ENCODE measurements around the gene PPP2R1B. TPM values are rescaled to one million over a fixed set of nuclear protein-coding genes. Genes with fewer than 3 reads are reported as not detected.

The PPP2R1B gene
- total RNA-seq, result 10 to 100 TPM; 15.4 to 41.4 TPM

DNA sequence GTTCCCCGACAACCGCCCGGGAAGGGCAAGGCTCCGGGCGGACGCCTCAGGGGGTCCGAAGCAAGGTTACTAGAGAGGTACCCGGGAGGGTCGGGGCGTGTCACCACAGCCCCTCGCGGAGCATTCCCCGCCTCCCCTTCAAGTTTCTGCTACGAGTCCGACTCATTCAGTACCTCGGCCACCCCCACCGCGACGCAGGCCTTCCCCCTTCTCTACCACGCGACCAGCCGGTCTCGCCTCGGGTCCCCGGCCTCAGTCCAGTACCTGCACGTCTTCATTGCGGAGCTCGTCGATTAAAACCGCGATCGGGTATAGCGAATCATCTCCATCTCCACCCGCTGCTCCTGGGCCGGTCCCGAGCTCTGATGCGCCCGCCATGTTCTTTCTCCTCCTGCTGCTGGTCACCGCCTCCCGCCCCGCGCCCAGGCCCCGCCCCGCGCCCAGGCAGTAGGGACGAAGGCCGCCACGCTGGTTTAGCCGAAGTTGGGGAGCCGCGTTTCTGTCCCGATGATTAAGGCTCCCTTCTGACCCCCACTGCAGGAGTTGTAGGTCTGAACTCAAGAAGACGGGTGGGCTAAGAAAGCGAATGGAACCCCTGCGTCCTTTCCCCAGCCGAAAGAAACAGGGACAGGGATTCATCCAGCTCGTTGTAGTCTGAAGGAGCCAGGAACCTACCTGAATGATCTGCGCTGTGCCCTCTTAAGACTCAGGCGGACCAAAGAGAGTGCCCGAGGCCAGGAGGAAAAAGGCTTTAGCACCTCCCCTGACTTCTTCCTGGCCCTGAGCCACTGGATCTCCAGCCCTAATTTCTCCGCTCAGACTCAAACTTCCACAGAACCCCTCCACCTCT lies at the start of gene PPP2R1B:
PPP2R1B (minus strand) TSS at position 406 of the 850 bp plus-strand sequence; CDS start at position 378, 28 bp downstream.
- H3K36me3 ChIP-seq, result no peaks in the 10 kb centered on the region
- H3K27me3 ChIP-seq (replicated peaks; ENCODE audit: insufficient read depth), result no peaks in the 10 kb centered on the region
- peak within 1 kb of the TSS; percentile 64 to 91 for H3K4me3 ChIP-seq
- DNase-seq (ENCODE audit: low spot score), result peak; percentile 82
- intact Hi-C loops (cut with DNase I), result loop anchor here (2.0 to 5.0 kb wide), 2 partner anchors 76 to 163 kb away; partner anchors contain the start of gene SIK2
- H3K4me1 ChIP-seq (replicated peaks), result no peaks in the 10 kb centered on the region
- TF ChIP-seq POLR2A (IDR thresholded peaks at IDR 0.05), result peak; percentile 67
- peak; percentile 63 for TF ChIP-seq POLR2AphosphoS5 (IDR thresholded peaks at IDR 0.05)
- TF ChIP-seq, protein P1, sequence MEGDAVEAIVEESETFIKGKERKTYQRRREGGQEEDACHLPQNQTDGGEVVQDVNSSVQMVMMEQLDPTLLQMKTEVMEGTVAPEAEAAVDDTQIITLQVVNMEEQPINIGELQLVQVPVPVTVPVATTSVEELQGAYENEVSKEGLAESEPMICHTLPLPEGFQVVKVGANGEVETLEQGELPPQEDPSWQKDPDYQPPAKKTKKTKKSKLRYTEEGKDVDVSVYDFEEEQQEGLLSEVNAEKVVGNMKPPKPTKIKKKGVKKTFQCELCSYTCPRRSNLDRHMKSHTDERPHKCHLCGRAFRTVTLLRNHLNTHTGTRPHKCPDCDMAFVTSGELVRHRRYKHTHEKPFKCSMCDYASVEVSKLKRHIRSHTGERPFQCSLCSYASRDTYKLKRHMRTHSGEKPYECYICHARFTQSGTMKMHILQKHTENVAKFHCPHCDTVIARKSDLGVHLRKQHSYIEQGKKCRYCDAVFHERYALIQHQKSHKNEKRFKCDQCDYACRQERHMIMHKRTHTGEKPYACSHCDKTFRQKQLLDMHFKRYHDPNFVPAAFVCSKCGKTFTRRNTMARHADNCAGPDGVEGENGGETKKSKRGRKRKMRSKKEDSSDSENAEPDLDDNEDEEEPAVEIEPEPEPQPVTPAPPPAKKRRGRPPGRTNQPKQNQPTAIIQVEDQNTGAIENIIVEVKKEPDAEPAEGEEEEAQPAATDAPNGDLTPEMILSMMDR (IDR thresholded peaks at IDR 0.05), result no peak
- H3K27ac ChIP-seq, result peak within 1 kb of the TSS; percentile 87 to 93
- under 1% methylated on average over 55 of the region's 61 CpGs for WGBS
- H3K9me3 ChIP-seq, result no peaks in the 10 kb centered on the region

DNA sequence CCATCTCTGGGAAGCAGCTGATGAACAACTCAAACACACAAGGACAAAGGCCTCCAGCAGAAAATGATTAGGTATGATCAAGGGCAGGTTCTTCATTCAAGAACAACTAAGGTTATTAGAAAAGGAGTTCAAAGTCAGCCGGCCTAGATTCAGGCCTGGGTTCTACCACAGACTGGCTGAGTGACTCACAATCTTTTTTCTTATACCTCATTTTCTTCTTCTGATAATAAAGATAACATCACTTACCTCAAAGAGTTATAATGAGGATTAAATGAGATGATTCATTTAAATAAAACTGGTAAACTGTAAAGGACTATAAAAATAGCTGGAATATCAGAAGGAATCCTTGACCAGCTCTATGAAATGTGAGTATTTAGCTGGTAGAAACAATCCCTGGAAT lies 49.3 kb upstream of the PPP2R1B start:
- Histone ChIP-seq H3K36me3 (no peaks in the 10 kb centered on the region), H3K27me3 (replicated peaks; ENCODE audit: insufficient read depth) (no peaks in the 10 kb centered on the region), H3K27ac (no peak overlapping the region), H3K4me1 (replicated peaks) (no peaks in the 10 kb centered on the region), H3K4me3 (no peak overlapping the region), H3K9me3 (no peaks in the 10 kb centered on the region)
- TF ChIP-seq, protein P1 (IDR thresholded peaks at IDR 0.05), result no peak
- no peak for TF ChIP-seq POLR2AphosphoS5 (IDR thresholded peaks at IDR 0.05)
- TF ChIP-seq POLR2A (IDR thresholded peaks at IDR 0.05), result no peak
- WGBS, result 78% methylated on average over 1 of the region's 1 CpG
- intact Hi-C loops (cut with DNase I), result no loop called here
- no peak for DNase-seq (ENCODE audit: low spot score)

DNA sequence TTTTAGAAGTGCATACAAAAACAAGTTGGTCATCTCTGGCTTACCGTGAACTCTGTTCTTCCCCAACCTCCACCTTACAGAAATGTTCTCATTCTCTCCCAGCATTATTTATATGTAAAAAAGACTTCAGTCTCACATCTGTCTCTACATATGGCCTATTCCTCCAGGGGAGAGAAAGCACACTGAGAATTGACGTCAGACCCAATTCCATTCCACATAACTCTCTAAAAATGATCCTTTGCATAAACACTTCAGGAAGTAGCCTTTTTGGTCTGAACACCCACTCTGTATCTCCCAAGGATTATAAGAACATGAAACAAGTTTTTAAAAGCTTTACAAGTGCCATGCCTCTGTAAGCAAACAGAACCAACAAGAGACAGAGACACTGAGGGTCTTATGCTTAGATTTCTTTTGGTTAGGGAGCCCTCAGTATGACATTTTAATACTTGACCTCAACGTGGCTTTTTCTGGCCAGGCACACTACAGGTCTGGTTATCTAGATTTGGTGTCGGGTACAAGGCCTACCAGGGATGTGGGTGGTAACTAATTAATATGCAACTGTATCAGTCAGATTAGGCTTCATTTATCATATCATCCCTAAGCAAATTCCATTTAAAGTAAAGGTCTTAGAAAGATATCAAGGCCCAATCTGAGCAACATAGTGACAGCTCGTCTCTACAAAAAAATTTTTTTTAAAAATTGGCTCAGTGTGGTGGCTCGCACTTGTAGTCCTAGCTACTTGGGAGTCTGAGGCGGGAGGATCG lies 48.5 kb upstream of the PPP2R1B start:
- intact Hi-C loops (cut with DNase I), result no loop called here
- no peak for TF ChIP-seq POLR2A (IDR thresholded peaks at IDR 0.05)
- TF ChIP-seq POLR2AphosphoS5 (IDR thresholded peaks at IDR 0.05), result no peak
- TF ChIP-seq, protein P1 (IDR thresholded peaks at IDR 0.05), result no peak
- H3K4me1 ChIP-seq (replicated peaks), result no peaks in the 10 kb centered on the region
- H3K36me3 ChIP-seq, result no peaks in the 10 kb centered on the region
- no peaks in the 10 kb centered on the region for H3K27me3 ChIP-seq (replicated peaks; ENCODE audit: insufficient read depth)
- no peak overlapping the region for H3K27ac ChIP-seq
- H3K9me3 ChIP-seq, result no peaks in the 10 kb centered on the region
- 80% methylated on average over 8 of the region's 8 CpGs for WGBS
- DNase-seq (ENCODE audit: low spot score), result no peak
- no peak overlapping the region for H3K4me3 ChIP-seq

DNA sequence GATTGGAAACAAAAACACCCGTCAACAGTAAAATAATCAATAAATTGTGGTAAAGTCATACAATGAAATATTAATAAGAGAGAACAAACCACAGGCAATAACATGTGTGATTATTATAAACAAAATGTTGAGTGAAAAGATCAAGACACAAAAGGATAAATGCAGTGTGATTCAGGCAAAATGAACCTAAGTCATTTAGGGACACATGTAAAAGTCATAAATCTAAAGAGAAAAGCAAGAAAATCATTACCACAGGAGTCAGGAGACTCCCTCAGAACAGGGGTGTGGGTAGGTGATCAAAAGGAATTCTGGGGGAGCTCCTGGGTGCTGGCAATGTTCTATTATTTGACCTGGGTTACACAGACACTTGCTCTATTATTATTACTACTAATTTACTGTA lies 47.9 kb upstream of the PPP2R1B start:
- Histone ChIP-seq H3K9me3 (no peaks in the 10 kb centered on the region), H3K27me3 (replicated peaks; ENCODE audit: insufficient read depth) (no peaks in the 10 kb centered on the region), H3K27ac (no peak overlapping the region), H3K4me3 (no peak overlapping the region), H3K4me1 (replicated peaks) (no peaks in the 10 kb centered on the region), H3K36me3 (no peaks in the 10 kb centered on the region)
- TF ChIP-seq POLR2A (IDR thresholded peaks at IDR 0.05), result no peak
- TF ChIP-seq, protein P1 (IDR thresholded peaks at IDR 0.05), result no peak
- TF ChIP-seq POLR2AphosphoS5 (IDR thresholded peaks at IDR 0.05), result no peak
- DNase-seq (ENCODE audit: low spot score), result no peak
- intact Hi-C loops (cut with DNase I), result no loop called here
- 87% methylated on average over 1 of the region's 1 CpG for WGBS

Data from prostate gland (tissue), 2 donors.